Upper lobe of left lung (tissue), 6 donors: Measurements from ENCODE around the gene DNAJC2. TPM values are rescaled to one million over a fixed set of nuclear protein-coding genes. Genes with fewer than 3 reads are reported as not detected.

ENCODE experiments used
- ATAC-seq, 2 donors: fragments of 200-7000 bp; cut with Tn5 transposase; one replicate each; pipeline ENCODE4 v1.9.1; 2022; ENCODE audit warnings: mild to moderate bottlenecking in 2 of 2, moderate library complexity in 2 of 2; ENCODE audit not compliant: low FRiP score in 2 of 2
- DNase-seq, 2 donors: peaks; one replicate each; pipeline ENCODE4 v3.0.0-alpha.2; 2019 to 2020
- H3K27ac ChIP-seq, 4 donors: fragments of 200-600 bp; sonication (generic); one replicate each; pipeline ENCODE4 v1.5.1; 2016 to 2019
- H3K27me3 ChIP-seq, 4 donors: fragments of 200-600 bp; sonication (generic); one replicate each; pipeline ENCODE4 v1.5.1; 2017 to 2019
- H3K36me3 ChIP-seq, 4 donors: fragments of 200-600 bp; sonication (generic); one replicate each; pipeline ENCODE4 v1.5.1; 2016 to 2019
- H3K4me1 ChIP-seq, 4 donors: fragments of 200-600 bp; sonication (generic); one replicate each; pipeline ENCODE4 v1.5.1; 2018 to 2019
- H3K4me3 ChIP-seq, 4 donors: fragments of 200-600 bp; sonication (generic); one replicate each; pipeline ENCODE4 v1.5.1; 2017 to 2019; ENCODE audit warnings: mild to moderate bottlenecking in 2 of 4, moderate library complexity in 1 of 4
- H3K9me3 ChIP-seq, 4 donors: fragments of 200-600 bp; sonication (generic); one replicate each; pipeline ENCODE4 v1.5.1; 2018 to 2019
- EP300 ChIP-seq, 4 donors: sonication (generic); formaldehyde crosslinking; IDR thresholded peaks; one replicate each; pipeline ENCODE4 v1.5.1; 2017; ENCODE audit warnings: antibody characterized with exemption in 4 of 4, control low read depth in 2 of 4
- POLR2A ChIP-seq, 4 donors: fragments of 450-650 bp; IDR thresholded peaks; one replicate each; pipeline ENCODE4 v1.5.1; 2016 to 2017; ENCODE audit warnings: antibody characterized with exemption in 4 of 4, mild to moderate bottlenecking in 2 of 4
- POLR2AphosphoS5 ChIP-seq, 2 donors: sonication (generic); formaldehyde crosslinking; IDR thresholded peaks; one replicate each; pipeline ENCODE4 v1.5.1; 2017; ENCODE audit warnings: antibody characterized with exemption in 2 of 2
- WGBS, 2 donors: methylation state at CpG; one replicate each; pipeline ENCODE4 v1.1.5; 2017 to 2018; 5-methylcytosine and 5-hydroxymethylcytosine counted together
- total RNA-seq, 6 donors: library from RNA; depleted of rRNA in 4 of 6; stranded (reverse); fragments of >200 nt in 4 of 6; gene quantifications; one replicate each; pipeline versions ENCODE4 v1.1.0 to v1.2.1, GENCODE V29; 2016 to 2021
- TF ChIP-seq, protein P1 (sequence below), 6 experiments: fragments of 450-650 bp in 4 of 6; fragments of 200-600 bp in 2 of 6; sonication (generic) in 2 of 6; IDR thresholded peaks; one replicate each; pipeline ENCODE4 v1.5.1; 2016 to 2019; ENCODE audit warnings: antibody characterized with exemption in 6 of 6
- donor health status: DM: no; HTN: no; CAD: no; lungs with moderate emphysema.
- donor health status: DM: no; HTN: yes; CAD: no; lungs with severe emphysema.

The DNAJC2 gene
- total RNA-seq: 10 to 100 TPM; 13.1 to 30.4 (median 16.6) TPM

GRCh38 chr7:103344453-103345149, at the start of gene DNAJC2:
Gene DNAJC2, minus strand, starts transcription at chr7:103344767. Its CDS starts 145 bp downstream, at chr7:103344622.
- WGBS, 2 donors: 9 to 16% methylated on average over 23 to 42 of the region's 43 CpGs
- Histone ChIP-seq H3K9me3 (no peaks in the 10 kb centered on the region), H3K4me3 (peak within 1 kb of the TSS; percentile 84 to 98 (median 96)), H3K27ac (peak within 1 kb of the TSS; percentile 84 to 92 (median 90)), H3K4me1 (peaks cover 43 to 57% (median 48%) of the 10 kb centered on the region in 4 donors), H3K27me3 (no peaks in the 10 kb centered on the region), H3K36me3 (peaks cover 0 to 25% (median 13%) of the 10 kb centered on the region in 4 donors)
- peak; percentile 86 to 87 for TF ChIP-seq POLR2AphosphoS5 (IDR thresholded peaks at IDR 0.05)
- TF ChIP-seq POLR2A (IDR thresholded peaks at IDR 0.05): peak; percentile 4 to 76 (median 55)
- no peak for TF ChIP-seq EP300 (IDR thresholded peaks at IDR 0.05)
- TF ChIP-seq, protein P1, sequence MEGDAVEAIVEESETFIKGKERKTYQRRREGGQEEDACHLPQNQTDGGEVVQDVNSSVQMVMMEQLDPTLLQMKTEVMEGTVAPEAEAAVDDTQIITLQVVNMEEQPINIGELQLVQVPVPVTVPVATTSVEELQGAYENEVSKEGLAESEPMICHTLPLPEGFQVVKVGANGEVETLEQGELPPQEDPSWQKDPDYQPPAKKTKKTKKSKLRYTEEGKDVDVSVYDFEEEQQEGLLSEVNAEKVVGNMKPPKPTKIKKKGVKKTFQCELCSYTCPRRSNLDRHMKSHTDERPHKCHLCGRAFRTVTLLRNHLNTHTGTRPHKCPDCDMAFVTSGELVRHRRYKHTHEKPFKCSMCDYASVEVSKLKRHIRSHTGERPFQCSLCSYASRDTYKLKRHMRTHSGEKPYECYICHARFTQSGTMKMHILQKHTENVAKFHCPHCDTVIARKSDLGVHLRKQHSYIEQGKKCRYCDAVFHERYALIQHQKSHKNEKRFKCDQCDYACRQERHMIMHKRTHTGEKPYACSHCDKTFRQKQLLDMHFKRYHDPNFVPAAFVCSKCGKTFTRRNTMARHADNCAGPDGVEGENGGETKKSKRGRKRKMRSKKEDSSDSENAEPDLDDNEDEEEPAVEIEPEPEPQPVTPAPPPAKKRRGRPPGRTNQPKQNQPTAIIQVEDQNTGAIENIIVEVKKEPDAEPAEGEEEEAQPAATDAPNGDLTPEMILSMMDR (IDR thresholded peaks at IDR 0.05): peak in 1 of 6 experiments; percentile 8
- DNase-seq (peak; percentile 90 to 91), ATAC-seq (peak; percentile 96 to 97)

DNA sequence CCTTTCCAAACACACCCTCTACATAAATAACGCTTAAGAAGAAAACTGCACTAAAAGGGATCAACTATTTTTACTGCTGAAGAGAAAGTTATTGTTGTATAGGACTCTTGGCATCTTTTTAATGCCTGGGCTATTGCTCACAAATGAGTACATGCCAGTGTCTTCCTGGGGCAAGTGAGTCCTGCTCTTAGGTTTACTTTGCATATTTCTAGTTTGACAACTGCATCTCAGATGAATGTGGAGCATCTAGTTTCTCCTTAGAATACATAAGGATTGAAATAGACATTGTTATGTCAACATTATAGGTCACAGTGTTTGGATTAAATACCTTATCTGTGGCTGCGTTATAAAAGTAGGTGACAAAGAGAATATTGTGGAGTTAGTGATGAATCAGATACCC, 47.4 kb upstream of the DNAJC2 start:
- 83 to 85% methylated on average over 2 of the region's 2 CpGs for WGBS, 2 donors
- no peak overlapping the region for H3K4me3 ChIP-seq
- no peaks in the 10 kb centered on the region for H3K36me3 ChIP-seq
- ATAC-seq (no peak), DNase-seq (no peak)
- H3K27me3 ChIP-seq: no peaks in the 10 kb centered on the region
- no peaks in the 10 kb centered on the region for H3K9me3 ChIP-seq
- no peaks in the 10 kb centered on the region for H3K4me1 ChIP-seq
- TF ChIP-seq POLR2A (IDR thresholded peaks at IDR 0.05) (no peak), POLR2AphosphoS5 (IDR thresholded peaks at IDR 0.05) (no peak), EP300 (IDR thresholded peaks at IDR 0.05) (no peak)
- TF ChIP-seq, protein P1 (IDR thresholded peaks at IDR 0.05): no peak
- no peak overlapping the region for H3K27ac ChIP-seq

DNA sequence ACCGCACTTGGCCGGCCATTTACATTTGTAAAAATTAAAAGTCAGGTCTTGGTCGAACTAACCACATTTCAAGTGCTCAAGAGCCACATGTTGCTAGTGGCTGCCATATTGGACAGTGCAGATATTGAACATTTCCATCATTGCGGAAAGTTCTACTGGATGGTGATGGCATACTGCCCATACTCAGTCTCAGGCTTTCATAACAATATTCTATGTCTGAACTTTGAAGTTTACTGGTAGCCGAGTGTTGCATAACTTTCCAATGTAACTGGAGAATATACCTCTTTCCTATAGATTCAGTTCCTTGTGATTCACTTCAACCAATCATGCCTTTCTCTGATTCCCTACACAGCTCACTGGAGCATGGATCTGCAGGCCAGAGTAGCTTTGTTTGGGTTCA, 46.6 kb upstream of the DNAJC2 start:
- Histone ChIP-seq H3K27me3 (no peaks in the 10 kb centered on the region), H3K4me1 (no peaks in the 10 kb centered on the region), H3K36me3 (no peaks in the 10 kb centered on the region), H3K27ac (no peak overlapping the region), H3K9me3 (no peaks in the 10 kb centered on the region), H3K4me3 (no peak overlapping the region)
- DNase-seq: no peak
- WGBS, 2 donors: 97 to 100% methylated on average over 5 of the region's 5 CpGs
- ATAC-seq: no peak
- no peak for TF ChIP-seq POLR2A (IDR thresholded peaks at IDR 0.05)
- no peak for TF ChIP-seq POLR2AphosphoS5 (IDR thresholded peaks at IDR 0.05)
- TF ChIP-seq EP300 (IDR thresholded peaks at IDR 0.05): no peak
- TF ChIP-seq, protein P1 (IDR thresholded peaks at IDR 0.05): no peak

DNA sequence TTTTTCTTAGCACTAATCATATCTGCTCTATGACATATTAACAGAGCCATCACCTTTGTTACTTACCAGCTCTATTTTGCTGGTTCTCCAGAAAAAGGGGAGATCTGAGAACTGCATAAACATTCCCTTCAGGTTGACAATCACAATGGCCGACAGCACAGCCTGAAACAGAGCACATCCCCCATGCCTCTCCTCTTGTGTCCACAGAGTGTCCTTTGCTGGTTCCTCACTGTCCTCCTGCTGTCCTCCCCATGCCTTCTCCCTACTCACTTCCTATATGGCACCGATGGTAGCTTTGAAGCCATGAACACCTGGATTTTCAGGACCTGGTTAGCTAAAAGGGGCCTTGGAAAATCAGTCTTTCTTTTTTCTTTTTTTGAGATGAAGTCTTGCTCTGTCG, 44.7 kb upstream of the DNAJC2 start:
- 80 to 83% methylated on average over 3 of the region's 3 CpGs for WGBS, 2 donors
- TF ChIP-seq POLR2A (IDR thresholded peaks at IDR 0.05) (no peak), EP300 (IDR thresholded peaks at IDR 0.05) (no peak)
- no peak for ATAC-seq
- no peaks in the 10 kb centered on the region for H3K4me1 ChIP-seq
- H3K27ac ChIP-seq: no peak overlapping the region
- no peak for DNase-seq
- no peaks in the 10 kb centered on the region for H3K36me3 ChIP-seq
- H3K9me3 ChIP-seq: no peaks in the 10 kb centered on the region
- H3K27me3 ChIP-seq: no peaks in the 10 kb centered on the region
- H3K4me3 ChIP-seq: no peak overlapping the region

- no peak for ATAC-seq
- Histone ChIP-seq H3K27me3 (no peaks in the 10 kb centered on the region), H3K27ac (no peak overlapping the region), H3K4me1 (no peaks in the 10 kb centered on the region), H3K4me3 (no peak overlapping the region), H3K9me3 (no peaks in the 10 kb centered on the region), H3K36me3 (no peaks in the 10 kb centered on the region)
- TF ChIP-seq, protein P1 (IDR thresholded peaks at IDR 0.05): no peak
- TF ChIP-seq EP300 (IDR thresholded peaks at IDR 0.05) (no peak), POLR2A (IDR thresholded peaks at IDR 0.05) (no peak)
- WGBS, 2 donors: 75 to 77% methylated on average over 4 of the region's 4 CpGs
- no peak for DNase-seq
Observed at GRCh38 chr7:103388469-103389140, 44.0 kb upstream of the DNAJC2 start.
